Activated T-cell treated with anti-CD3 and anti-CD28 coated beads, Interleukin-2, amount 50 U/mL, for 72 hours (primary cell): Measurements from ENCODE around the gene ADAMTSL2. TPM values are rescaled to one million over a fixed set of nuclear protein-coding genes. Genes with fewer than 3 reads are reported as not detected.

Source experiments
- ATAC-seq, 2 donors: fragments of 150-1000 bp; cut with Tn5 transposase; replicated peaks in 1 of 2; 2 replicates each; pipeline ENCODE4 v1.10.0; 2021; ENCODE audit warnings: moderate library complexity in 2 of 2, mild to moderate bottlenecking in 1 of 2
- DNase-seq, 2 donors: peaks; one replicate each; pipeline ENCODE4 v3.0.0; 2021 to 2022; ENCODE audit warnings: mixed read lengths in 1 of 2
- H3K27ac Mint-ChIP-seq: one replicate; pipeline ENCODE4 v1.8.0; 2022; ENCODE audit warnings: mild to moderate bottlenecking, moderate library complexity, mixed read lengths
- H3K27me3 Mint-ChIP-seq: one replicate; pipeline ENCODE4 v1.8.0; 2022; ENCODE audit warnings: low read depth, mixed read lengths
- H3K36me3 Mint-ChIP-seq, 2 donors: one replicate each; pipeline ENCODE4 v1.8.0; 2022; ENCODE audit warnings: mixed read lengths in 2 of 2, mild to moderate bottlenecking in 1 of 2; ENCODE audit not compliant: insufficient read depth in 2 of 2
- H3K4me1 Mint-ChIP-seq: one replicate; pipeline ENCODE4 v1.8.0; 2022; ENCODE audit warnings: low read depth, mixed read lengths
- H3K4me3 Mint-ChIP-seq, 2 donors: one replicate each; pipeline ENCODE4 v1.8.0; 2022; ENCODE audit warnings: mild to moderate bottlenecking in 2 of 2, mixed read lengths in 2 of 2, moderate library complexity in 2 of 2
- H3K9me3 Mint-ChIP-seq, 2 donors: one replicate each; pipeline ENCODE4 v1.8.0; 2022; ENCODE audit warnings: mixed read lengths in 2 of 2
- total RNA-seq, 2 donors: library from RNA; stranded (reverse); gene quantifications; one replicate each; pipeline ENCODE4 v1.2.3, GENCODE V29; 2022

ADAMTSL2 gene
- total RNA-seq, 2 donors from 2014 or later = 0.07 to 0.17 TPM

DNA sequence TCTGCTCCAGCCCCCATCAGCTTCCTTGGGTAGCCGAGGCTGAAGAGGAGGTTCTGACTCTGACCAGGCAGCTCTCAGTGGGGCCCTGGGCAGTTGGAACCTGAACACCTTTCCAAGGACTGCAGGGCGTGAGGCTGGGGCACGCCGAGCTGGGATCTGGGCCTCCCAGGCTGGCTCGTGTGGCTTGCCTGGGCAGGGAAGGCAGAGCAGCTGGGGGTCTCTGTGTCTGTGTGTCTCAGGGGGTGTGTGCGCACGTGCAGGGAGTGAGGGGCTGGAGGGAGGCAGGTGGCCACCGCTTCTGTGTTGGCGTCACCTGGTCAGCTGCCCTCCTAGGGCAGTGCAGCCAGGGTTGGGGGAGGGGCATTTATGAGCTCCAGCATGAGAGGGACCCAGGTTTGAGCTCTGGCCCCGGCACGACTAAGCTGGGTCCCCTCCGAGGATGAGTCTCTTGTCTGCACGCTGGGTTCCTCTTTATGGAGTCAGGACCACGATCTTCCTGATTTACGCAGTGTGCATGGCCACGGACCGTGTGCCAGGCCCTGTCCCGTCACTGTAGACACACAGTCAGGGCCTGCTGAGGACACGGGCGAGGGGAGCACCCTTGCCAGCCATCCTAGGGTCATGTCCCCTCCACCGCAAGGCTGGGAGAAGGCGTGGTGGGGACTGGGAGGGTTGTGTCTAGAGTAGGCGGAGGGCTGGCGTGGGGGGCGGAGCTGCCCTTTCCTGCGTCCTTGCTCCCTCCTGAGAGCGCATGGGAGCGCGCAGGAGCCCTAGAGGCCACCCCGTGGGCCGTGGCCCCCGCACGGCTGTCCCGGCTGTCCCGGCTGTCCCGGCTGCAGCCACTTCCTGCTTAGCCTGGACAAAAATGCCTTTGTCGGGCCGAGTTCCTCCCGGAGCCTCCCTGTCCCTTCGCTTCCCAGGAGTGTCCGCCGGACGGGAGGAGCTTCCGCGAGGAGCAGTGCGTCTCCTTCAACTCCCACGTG lies 4.6 kb downstream of the ADAMTSL2 start:
- Mint-ChIP-seq H3K27me3 (peaks cover 11% of the 10 kb centered on the region), H3K4me3 (no peak overlapping the region), H3K9me3 (no peaks in the 10 kb centered on the region), H3K27ac (no peak overlapping the region), H3K36me3 (no peaks in the 10 kb centered on the region), H3K4me1 (peaks cover 5% of the 10 kb centered on the region)
- DNase-seq = no peak
- no peak for ATAC-seq

DNA sequence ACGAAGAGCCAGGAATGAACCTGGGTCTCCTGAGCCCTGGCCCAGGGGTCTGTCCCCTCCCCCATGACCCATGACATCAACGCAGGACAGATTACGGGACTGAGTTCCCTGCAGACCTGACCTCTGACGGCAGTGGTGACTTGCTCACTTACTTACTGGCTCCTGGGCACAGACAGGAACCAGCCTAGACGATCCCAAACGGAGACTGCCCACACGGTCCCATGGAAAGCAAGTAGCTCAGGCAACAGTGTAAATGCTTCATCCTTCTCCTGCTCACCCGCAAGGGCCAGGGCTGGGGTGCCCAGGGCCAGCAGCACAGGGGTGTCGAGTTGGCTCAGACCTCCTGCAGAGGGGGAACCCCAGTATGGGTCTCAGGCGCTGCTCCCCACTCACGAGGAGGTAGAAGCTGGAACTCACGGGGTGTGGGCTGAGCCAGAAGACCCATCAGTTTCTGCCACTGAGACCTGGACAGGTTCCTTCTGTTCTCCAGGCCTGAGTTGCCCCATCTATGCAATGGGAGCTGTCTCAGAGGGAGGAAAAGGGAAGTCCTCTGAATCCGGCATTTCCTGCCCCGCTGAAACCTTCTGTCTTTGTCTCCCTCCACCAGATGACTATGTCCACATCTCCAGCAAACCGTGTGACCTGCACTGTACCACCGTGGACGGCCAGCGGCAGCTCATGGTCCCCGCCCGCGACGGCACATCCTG lies 5.6 kb downstream of the ADAMTSL2 start:
- H3K4me3 Mint-ChIP-seq = no peak overlapping the region
- peaks cover 5% of the 10 kb centered on the region for H3K4me1 Mint-ChIP-seq
- no peak for ATAC-seq
- no peak for DNase-seq
- H3K36me3 Mint-ChIP-seq = no peaks in the 10 kb centered on the region
- no peaks in the 10 kb centered on the region for H3K9me3 Mint-ChIP-seq
- H3K27ac Mint-ChIP-seq = no peak overlapping the region
- peaks cover 11% of the 10 kb centered on the region for H3K27me3 Mint-ChIP-seq

DNA sequence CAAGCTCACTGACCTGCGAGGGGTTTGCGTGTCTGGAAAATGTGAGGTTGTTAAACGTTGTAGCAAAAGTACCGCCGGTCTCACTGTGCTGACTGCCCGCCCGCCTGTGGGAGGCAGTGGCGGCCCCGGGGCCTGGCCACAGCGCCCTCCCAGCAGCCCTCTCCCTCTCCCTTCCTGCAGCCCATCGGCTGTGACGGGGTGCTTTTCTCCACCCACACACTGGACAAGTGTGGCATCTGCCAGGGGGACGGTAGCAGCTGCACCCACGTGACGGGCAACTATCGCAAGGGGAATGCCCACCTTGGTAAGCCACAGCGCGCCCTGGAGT lies 6.2 kb downstream of the ADAMTSL2 start:
- Mint-ChIP-seq H3K36me3 (no peaks in the 10 kb centered on the region), H3K27me3 (peaks cover 11% of the 10 kb centered on the region), H3K4me3 (no peak overlapping the region), H3K9me3 (no peaks in the 10 kb centered on the region), H3K27ac (no peak overlapping the region), H3K4me1 (peaks cover 5% of the 10 kb centered on the region)
- DNase-seq (no peak), ATAC-seq (no peak)

DNA sequence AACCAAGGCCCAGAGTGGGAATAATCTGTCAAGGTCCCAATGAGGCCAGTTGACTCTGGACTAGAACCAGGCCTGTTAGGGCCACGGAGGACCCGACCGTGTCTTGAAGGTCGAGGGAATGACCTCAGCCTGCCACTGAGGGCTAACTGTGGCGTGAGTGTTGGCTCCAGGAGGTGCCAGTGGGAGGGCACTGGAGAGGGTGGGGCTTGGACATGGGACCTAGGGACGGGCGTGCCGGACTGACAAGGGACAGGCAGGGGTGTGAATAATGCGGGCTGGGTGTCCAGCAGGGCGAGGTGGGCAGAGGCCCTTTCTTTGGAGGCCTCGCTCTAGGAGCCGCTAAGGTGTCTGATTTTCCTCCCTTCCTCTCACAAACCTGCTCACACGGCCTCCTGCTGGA lies 7.5 kb downstream of the ADAMTSL2 start:
- DNase-seq = no peak
- Mint-ChIP-seq H3K4me3 (no peak overlapping the region), H3K9me3 (no peaks in the 10 kb centered on the region), H3K4me1 (peaks cover 5% of the 10 kb centered on the region), H3K36me3 (no peaks in the 10 kb centered on the region), H3K27me3 (peaks cover 11% of the 10 kb centered on the region), H3K27ac (no peak overlapping the region)
- no peak for ATAC-seq

DNA sequence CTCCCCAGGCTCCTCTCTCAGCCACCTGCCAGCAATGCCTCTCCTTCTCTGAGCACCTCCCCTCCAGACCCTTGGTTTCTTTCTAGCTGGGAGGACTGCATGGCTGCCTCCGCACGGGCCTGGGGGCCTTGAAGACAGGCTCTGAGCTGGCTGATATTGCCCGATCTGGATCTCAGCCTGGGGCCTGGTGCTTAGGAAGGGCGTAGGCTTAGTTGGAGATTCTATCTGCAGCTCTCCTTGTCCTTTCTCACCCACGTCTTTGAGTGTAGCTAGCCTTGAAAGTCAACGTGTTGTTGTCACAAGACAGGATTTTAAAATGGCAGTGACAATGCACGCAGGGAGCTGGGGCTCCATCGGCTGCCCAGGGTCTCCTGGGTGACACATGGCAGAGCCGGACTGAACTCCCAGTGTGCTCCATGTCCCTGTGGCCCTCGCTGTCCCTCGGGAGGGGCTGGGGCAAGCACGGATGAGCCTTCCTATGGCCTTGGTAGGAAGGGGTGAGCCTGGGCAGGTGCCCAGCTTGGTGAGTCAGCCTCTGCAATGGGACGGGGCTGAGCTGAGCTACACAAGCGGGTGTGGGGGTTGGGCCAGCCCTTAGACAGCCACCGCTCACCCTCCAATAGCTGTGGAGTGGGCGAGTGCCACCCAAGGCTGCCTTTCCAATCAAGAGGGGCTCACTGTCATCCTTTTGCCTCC lies 9.4 kb downstream of the ADAMTSL2 start:
- H3K4me3 Mint-ChIP-seq = no peak overlapping the region
- H3K9me3 Mint-ChIP-seq = no peaks in the 10 kb centered on the region
- no peaks in the 10 kb centered on the region for H3K36me3 Mint-ChIP-seq
- peaks cover 5% of the 10 kb centered on the region for H3K4me1 Mint-ChIP-seq
- ATAC-seq (no peak), DNase-seq (no peak)
- peaks cover 7% of the 10 kb centered on the region for H3K27me3 Mint-ChIP-seq
- H3K27ac Mint-ChIP-seq = no peak overlapping the region

DNA sequence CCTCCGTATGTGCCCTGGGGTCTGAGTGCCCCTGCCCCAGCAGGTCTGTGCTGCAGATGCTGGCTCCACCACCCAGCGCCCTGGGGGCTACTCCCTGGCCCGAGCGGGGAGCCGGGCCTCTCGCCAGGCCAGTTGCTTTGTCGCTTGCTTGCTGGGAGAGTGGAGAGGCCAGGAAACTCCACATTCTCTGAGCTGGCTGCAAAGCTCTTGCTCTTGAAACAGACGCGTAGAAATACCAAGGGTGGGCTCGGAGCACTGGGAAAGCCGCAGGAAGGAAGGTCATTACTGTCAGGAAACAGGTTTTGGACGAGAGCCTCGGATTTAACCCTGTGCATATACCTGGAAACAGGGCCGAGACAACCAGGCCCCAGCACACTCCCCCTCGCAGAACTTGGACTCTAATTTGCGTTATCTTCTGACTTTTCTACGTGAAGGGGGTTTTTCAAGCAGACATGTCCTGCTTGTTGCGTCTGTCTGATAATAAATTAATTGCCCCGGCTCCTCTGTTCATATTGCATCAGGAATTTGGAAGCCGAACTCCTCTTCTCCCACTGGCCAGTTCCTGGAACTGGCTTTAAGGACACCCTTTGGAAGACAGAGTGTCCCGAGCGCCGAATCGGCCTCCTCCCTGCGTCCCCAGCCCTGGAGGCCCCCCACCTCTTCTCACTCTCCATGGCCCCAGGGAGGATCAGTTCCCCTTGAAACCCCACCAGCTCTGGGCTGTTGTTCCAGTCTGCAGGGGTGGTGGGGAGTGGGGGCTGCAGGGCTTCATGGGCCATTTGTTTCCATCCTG lies 11.2 kb downstream of the ADAMTSL2 start:
- no peak overlapping the region for H3K27ac Mint-ChIP-seq
- H3K36me3 Mint-ChIP-seq = no peaks in the 10 kb centered on the region
- H3K4me3 Mint-ChIP-seq = no peak overlapping the region
- DNase-seq (no peak), ATAC-seq (no peak)
- no peaks in the 10 kb centered on the region for H3K27me3 Mint-ChIP-seq
- no peaks in the 10 kb centered on the region for H3K9me3 Mint-ChIP-seq
- H3K4me1 Mint-ChIP-seq = no peaks in the 10 kb centered on the region

DNA sequence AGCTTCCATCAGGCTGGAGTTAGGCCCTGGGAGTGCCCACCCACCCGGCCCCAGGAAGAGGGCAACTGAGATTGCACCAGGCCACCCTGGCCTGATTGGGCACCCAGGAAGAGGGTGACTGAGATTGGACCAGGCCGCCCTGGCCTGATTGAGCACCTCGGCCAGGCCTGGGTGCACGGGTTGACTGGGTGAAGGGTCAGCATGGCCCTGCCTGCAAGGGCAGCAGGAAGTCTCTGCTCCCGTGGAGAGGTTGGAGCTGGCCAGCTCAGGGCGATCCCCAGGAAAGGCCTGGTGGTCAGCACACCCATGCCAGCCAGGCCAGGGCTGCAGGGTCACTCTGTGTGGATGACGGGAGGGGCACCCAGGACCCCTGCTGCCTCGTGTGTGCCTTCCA lies 11.8 kb downstream of the ADAMTSL2 start:
- H3K4me3 Mint-ChIP-seq = no peak overlapping the region
- no peaks in the 10 kb centered on the region for H3K4me1 Mint-ChIP-seq
- DNase-seq (no peak), ATAC-seq (no peak)
- H3K9me3 Mint-ChIP-seq = no peaks in the 10 kb centered on the region
- H3K27ac Mint-ChIP-seq = no peak overlapping the region
- no peaks in the 10 kb centered on the region for H3K36me3 Mint-ChIP-seq
- H3K27me3 Mint-ChIP-seq = no peaks in the 10 kb centered on the region

DNA sequence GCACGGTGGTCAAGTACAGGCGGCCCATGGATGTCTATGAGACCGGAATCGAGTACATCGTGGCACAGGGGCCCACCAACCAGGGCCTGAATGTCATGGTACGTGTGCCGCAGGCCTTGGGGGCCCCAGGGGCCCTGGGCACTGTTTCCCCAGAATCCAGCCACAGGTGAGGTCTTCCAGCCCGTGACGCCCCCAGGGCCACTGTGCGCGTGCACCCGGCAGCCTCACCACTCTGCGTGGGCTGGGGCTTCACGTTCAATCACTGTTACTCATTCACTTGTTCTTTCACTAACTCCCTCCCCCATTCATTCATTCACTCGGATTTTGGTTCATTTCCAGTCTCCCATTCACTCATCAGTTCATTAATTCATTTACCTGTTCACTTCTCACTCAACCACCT lies 12.6 kb downstream of the ADAMTSL2 start:
- Mint-ChIP-seq H3K27me3 (no peaks in the 10 kb centered on the region), H3K36me3 (no peaks in the 10 kb centered on the region), H3K4me3 (no peak overlapping the region), H3K27ac (no peak overlapping the region), H3K4me1 (no peaks in the 10 kb centered on the region), H3K9me3 (no peaks in the 10 kb centered on the region)
- DNase-seq (no peak), ATAC-seq (no peak)

DNA sequence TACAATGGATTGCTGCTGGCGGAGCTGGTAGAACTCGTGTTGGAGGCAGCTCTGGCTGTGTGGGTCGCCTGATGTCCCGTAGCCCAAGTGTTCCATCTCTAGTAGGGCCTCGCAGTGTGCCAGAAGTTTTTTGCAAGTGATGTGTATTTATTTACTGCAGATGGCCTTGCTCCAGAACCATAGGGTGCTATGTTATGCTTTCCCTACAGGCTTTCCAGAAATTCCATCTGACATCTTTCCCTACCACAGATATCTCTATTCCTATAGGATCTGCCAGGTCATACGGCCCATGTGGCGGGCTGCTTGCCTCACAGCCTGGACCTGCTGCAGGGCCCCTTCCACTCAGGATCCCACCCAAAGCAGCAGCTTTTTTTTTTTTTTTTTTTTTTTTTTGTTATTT lies 16.9 kb downstream of the ADAMTSL2 start:
- Mint-ChIP-seq H3K4me3 (no peak overlapping the region), H3K4me1 (no peaks in the 10 kb centered on the region), H3K36me3 (no peaks in the 10 kb centered on the region), H3K9me3 (no peaks in the 10 kb centered on the region), H3K27ac (no peak overlapping the region), H3K27me3 (no peaks in the 10 kb centered on the region)
- DNase-seq = no peak
- no peak for ATAC-seq

DNA sequence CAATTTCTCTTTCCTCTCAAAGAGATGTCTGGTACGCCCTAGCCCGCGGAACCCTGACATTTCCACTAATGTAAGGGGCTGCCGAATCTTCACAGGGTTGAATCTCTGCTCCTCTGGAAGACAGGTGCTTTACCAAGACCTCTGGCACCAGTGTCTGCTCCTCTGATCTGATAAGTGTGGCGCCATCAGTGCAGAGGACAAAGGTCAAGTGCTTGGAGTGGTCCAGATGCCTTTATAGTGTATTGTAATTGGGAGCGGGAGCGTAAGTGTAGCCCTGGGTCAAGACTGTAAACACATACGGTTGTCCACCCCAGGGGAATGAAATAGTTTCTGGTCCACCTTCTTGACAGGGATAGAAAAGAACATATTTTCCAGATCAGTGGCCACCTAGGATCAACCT lies 17.7 kb downstream of the ADAMTSL2 start:
- ATAC-seq = no peak
- Mint-ChIP-seq H3K27ac (no peak overlapping the region), H3K9me3 (no peaks in the 10 kb centered on the region), H3K4me3 (no peak overlapping the region), H3K27me3 (no peaks in the 10 kb centered on the region), H3K4me1 (no peaks in the 10 kb centered on the region), H3K36me3 (no peaks in the 10 kb centered on the region)
- DNase-seq = no peak

DNA sequence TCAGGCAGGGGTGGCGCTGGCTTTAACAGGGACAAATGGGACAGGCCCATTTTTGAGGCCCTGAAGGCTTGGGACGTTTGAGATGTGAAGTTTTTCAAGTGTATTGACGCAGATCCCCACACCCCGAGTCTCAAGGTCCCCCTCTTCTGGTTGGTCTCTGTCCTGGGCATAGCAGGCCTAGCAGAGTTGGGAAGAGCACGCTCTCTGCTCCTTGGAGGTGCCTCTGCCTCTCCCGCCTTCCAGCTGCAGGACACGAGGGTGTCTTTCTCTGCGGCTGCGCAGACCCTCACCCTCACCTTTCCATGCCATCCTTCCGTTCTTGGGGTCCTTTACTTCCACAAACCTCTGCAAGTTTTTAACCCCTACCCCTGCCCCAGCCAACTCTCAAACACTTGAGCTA lies 18.6 kb downstream of the ADAMTSL2 start:
- ATAC-seq (no peak), DNase-seq (no peak)
- no peaks in the 10 kb centered on the region for H3K36me3 Mint-ChIP-seq
- peaks cover 7% of the 10 kb centered on the region for H3K4me1 Mint-ChIP-seq
- H3K4me3 Mint-ChIP-seq = no peak overlapping the region
- no peaks in the 10 kb centered on the region for H3K27me3 Mint-ChIP-seq
- H3K9me3 Mint-ChIP-seq = no peaks in the 10 kb centered on the region
- H3K27ac Mint-ChIP-seq = no peak overlapping the region

DNA sequence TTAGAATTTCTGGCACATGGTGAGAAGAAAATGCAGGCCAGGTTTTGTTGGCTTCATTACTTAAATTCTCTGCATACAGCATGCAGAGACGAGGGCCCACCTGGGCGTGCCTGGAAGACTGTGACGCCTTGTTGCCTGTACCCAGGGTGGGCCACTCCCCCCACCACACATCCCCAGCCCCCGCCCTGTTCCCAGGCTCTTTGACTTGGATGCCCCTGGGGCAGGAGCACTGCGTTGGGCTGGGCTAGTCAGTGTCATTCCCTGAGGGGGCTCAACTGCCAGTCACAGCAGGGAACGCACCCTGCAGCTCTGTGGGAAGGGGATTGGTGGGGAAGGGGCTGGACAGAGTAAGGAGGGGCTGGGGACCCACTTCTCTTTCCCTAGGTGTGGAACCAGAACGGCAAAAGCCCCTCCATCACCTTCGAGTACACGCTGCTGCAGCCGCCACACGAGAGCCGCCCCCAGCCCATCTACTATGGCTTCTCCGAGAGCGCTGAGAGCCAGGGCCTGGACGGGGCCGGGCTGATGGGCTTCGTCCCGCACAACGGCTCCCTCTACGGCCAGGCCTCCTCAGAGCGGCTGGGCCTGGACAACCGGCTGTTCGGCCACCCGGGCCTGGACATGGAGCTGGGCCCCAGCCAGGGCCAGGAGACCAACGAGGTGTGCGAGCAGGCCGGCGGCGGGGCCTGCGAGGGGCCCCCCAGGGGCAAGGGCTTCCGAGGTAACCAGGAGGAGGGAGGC lies 19.6 kb downstream of the ADAMTSL2 start:
- Mint-ChIP-seq H3K27ac (no peak overlapping the region), H3K4me3 (no peak overlapping the region), H3K36me3 (no peaks in the 10 kb centered on the region), H3K9me3 (no peaks in the 10 kb centered on the region), H3K4me1 (peaks cover 17% of the 10 kb centered on the region), H3K27me3 (no peaks in the 10 kb centered on the region)
- ATAC-seq = no peak
- no peak for DNase-seq
